SIG-M5 treated with dmso at 0.1 percent for 504 hours (cell line): ENCODE results near the gene TUBGCP6.
A peak's percentile ranks its signal among the peaks of the same experiment; 100 is the strongest.
"Not testable (repeated sequence)": the region's sequence is repeated elsewhere in the genome, so short reads cannot be mapped to it uniquely, and the experiment has no call there.

Source experiments
- DNase-seq: peaks from one replicate; lab custom pipeline; 2025; ENCODE audit not compliant: unreplicated experiment; lab: John Stamatoyannopoulos, UW

TUBGCP6 gene

GRCh38 chr22:50278956-50279619, 34.3 kb upstream of the TUBGCP6 start:
- DNase-seq = no peak

- DNase-seq = no peak
Observed at GRCh38 chr22:50278461-50278860, 33.6 kb upstream of the TUBGCP6 start.

GRCh38 chr22:50277761-50278160, 32.9 kb upstream of the TUBGCP6 start:
- DNase-seq = no peak

GRCh38 chr22:50276143-50276542, 31.3 kb upstream of the TUBGCP6 start:
- no peak for DNase-seq

GRCh38 chr22:50275181-50276055, 30.6 kb upstream of the TUBGCP6 start:
- DNase-seq = no peak

- DNase-seq = no peak
Observed at GRCh38 chr22:50274771-50275170, 29.9 kb upstream of the TUBGCP6 start.

- peak; percentile 50 for DNase-seq
Observed at GRCh38 chr22:50274311-50274710, 29.5 kb upstream of the TUBGCP6 start.

GRCh38 chr22:50273781-50274180, 29.0 kb upstream of the TUBGCP6 start:
- not testable (repeated sequence) for DNase-seq

- not testable (repeated sequence) for DNase-seq
Observed at GRCh38 chr22:50273352-50273751, 28.5 kb upstream of the TUBGCP6 start.

- DNase-seq = no peak
Observed at GRCh38 chr22:50272044-50272802, 27.4 kb upstream of the TUBGCP6 start.

GRCh38 chr22:50271519-50271970, 26.7 kb upstream of the TUBGCP6 start:
- DNase-seq = peak; percentile 18

GRCh38 chr22:50270666-50271394, 26.0 kb upstream of the TUBGCP6 start:
- peak; percentile 36 for DNase-seq

- DNase-seq = no peak
Observed at GRCh38 chr22:50269970-50270665, 25.3 kb upstream of the TUBGCP6 start, which contains the start of gene MAPK11. Gene MAPK11, minus strand, starts transcription at chr22:50270380. Its CDS starts 88 bp downstream, at chr22:50270292.

- DNase-seq = no peak
Observed at GRCh38 chr22:50269573-50269969, 24.7 kb upstream of the TUBGCP6 start.

- no peak for DNase-seq
Observed at GRCh38 chr22:50268655-50269113, 23.9 kb upstream of the TUBGCP6 start.

GRCh38 chr22:50267591-50268390, 23.0 kb upstream of the TUBGCP6 start:
- DNase-seq = no peak

- DNase-seq = no peak
Observed at GRCh38 chr22:50266994-50267393, 22.2 kb upstream of the TUBGCP6 start.

GRCh38 chr22:50264946-50265669, 20.3 kb upstream of the TUBGCP6 start:
- DNase-seq = no peak
